Fibroblast of mammary gland (primary cell): ENCODE data around the gene ESPL1.
"Not testable (repeated sequence)": the region's sequence is repeated elsewhere in the genome, so short reads cannot be mapped to it uniquely, and the experiment has no call there.

Source experiments
- DNase-seq: peaks from one replicate; pipeline ENCODE4 v3.0.0-alpha.2; 2010; ENCODE audit warnings: low read depth
- H3K4me3 ChIP-seq: 2 replicates; pipeline ENCODE4 v1.5.1; 2011; ENCODE audit warnings: low read depth, mild to moderate bottlenecking, low read length, moderate library complexity; ENCODE audit not compliant: control insufficient read depth
- TF ChIP-seq, protein P1 (sequence below): conservative IDR thresholded peaks from 2 replicates; pipeline ENCODE4 v1.5.1; 2011; ENCODE audit warnings: low read depth, low read length, inconsistent platforms; ENCODE audit not compliant: control insufficient read depth, insufficient read depth

Gene ESPL1

GRCh38 chr12:53328043-53328435, 59.9 kb downstream of the ESPL1 start:
- no peak for DNase-seq
- no peak overlapping the region for H3K4me3 ChIP-seq
- TF ChIP-seq, protein P1, sequence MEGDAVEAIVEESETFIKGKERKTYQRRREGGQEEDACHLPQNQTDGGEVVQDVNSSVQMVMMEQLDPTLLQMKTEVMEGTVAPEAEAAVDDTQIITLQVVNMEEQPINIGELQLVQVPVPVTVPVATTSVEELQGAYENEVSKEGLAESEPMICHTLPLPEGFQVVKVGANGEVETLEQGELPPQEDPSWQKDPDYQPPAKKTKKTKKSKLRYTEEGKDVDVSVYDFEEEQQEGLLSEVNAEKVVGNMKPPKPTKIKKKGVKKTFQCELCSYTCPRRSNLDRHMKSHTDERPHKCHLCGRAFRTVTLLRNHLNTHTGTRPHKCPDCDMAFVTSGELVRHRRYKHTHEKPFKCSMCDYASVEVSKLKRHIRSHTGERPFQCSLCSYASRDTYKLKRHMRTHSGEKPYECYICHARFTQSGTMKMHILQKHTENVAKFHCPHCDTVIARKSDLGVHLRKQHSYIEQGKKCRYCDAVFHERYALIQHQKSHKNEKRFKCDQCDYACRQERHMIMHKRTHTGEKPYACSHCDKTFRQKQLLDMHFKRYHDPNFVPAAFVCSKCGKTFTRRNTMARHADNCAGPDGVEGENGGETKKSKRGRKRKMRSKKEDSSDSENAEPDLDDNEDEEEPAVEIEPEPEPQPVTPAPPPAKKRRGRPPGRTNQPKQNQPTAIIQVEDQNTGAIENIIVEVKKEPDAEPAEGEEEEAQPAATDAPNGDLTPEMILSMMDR = no peak

DNA sequence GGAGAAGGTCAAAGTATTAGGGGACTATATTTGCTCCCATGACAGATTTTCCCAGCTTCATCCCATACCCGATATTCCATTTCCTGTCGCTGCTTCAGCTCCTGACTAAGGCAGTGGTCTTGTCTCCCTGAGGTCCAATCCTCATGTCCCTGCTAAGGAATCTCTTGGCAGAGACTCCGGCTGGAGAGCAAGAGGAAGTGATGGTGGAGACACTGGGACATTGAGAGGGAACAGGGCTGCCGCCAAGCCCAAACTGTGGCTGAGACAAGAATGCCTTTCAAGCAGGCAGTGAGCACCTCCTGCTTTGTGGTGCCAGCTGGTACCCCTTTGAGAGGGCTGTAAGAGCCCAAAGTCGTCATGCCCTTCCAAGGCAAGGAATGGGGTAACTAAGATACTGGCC, 62.6 kb downstream of the ESPL1 start:
- TF ChIP-seq, protein P1 = no peak
- DNase-seq = no peak
- H3K4me3 ChIP-seq = no peak overlapping the region

DNA sequence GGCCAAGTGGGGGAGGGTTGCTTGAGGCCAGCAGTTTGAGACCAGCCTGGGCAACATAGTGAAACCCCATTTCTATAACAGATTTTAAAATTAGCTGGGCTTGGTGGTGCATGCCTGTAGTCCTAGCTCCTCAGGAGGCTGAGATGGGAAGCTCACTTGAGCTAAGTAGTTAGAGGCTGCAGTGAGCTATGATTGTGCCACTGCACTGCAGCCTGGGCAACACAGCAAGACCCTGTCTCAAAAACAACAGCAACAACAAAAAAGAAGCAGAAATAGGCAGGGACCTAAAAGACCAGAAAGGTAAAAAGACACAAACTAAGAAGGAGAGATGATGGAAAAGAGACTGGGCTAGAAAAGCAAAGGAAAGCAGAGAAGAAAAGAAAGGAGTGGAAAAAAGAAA, 64.2 kb downstream of the ESPL1 start:
- not testable (repeated sequence) for DNase-seq, H3K4me3 ChIP-seq

DNA sequence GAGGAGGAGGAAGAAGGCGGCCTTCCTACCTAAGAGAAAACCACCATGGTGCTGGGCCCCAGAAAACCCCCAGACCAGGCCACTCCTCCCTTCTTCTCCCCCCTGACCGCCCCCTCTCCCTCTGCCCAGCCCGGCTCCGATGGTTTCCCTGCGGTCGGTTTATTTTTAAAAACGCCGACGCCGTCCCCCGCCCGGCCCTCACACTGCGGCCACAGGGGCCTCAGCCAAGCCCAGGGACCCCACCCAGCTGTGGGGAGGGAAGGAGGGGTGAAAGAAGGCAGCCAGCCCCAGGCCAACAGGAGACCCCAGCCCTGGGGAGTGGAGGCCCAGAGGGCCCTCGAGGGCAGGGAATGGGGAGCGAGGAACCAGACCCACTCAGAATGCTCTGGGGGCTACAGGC, 64.6 kb downstream of the ESPL1 start:
- TF ChIP-seq, protein P1 = no peak
- no peak for DNase-seq
- no peak overlapping the region for H3K4me3 ChIP-seq

DNA sequence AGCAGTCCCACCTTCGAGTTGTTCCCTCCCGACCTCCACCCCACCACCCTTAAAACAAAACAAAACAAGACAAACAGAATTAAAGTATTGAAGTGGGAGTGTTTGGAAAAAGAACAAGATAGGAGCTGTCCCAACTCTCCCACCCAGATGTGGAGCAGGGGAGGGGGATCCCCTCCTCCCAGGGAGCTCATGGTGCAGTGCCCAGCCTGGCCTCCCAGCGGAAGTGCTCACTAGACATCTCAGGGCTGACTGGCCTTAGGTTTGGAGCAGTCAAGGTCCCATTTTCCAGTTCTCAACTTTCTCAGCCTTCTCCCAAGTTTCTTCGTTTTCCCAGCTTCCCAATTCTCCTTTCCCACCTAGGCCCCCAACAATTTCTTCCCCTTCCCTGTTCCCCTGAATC, 65.2 kb downstream of the ESPL1 start:
- no peak for DNase-seq
- TF ChIP-seq, protein P1 = no peak
- no peak overlapping the region for H3K4me3 ChIP-seq

DNA sequence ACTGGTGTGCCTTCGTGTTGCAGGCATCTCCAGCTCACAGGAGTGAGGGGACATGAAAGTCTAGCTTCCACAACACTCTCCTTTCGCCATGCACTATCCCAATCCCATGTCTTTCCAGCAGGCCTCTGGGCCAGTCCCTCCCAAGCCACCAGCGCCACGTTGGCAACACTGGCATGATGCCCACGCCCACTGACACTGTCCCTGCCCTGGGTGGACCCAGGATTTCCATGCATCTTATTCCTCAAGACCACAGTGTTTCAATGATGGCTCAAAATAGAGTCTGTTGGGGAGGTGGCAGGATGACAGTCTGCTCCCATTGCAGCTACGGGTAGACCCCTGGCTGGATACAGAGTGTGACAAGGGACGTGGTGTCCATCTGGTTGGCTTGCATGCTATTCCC, 65.7 kb downstream of the ESPL1 start:
- DNase-seq = no peak
- H3K4me3 ChIP-seq = no peak overlapping the region
- TF ChIP-seq, protein P1 = no peak

DNA sequence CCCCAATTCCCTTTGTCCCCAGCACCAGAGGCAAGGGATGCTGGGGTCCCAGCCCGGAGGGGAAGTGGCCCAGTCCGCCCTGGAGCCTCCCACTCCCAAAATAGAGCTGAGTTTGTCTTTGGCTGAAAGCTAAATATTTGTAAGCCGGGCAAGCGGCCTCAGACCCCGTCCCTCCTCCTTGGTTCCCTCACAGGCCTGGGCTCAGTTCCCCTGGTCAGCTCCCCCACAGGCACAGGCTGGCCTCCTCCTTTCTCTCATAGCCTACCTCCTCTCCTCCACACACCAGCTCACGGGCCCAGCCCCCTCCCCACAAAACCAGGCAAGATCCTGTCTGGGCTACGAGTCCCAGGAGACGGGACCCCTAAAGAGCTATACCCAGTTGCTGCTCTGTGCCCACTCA, 66.7 kb downstream of the ESPL1 start:
- TF ChIP-seq, protein P1 = no peak
- no peak for DNase-seq
- no peak overlapping the region for H3K4me3 ChIP-seq
